ENCODE data around the gene ITPRID1.

ITPRID1 gene

GRCh38 chr7:31595390-31595789 lies 81.5 kb downstream of the ITPRID1 start:
- no peak overlapping the region for H3K4me3 ChIP-seq (ENCODE audit: low read length)
- DNase-seq (ENCODE audit: low read depth, low spot score) = no peak

- no peak overlapping the region for H3K4me3 ChIP-seq (ENCODE audit: low read length)
- no peak for DNase-seq (ENCODE audit: low read depth, low spot score)
Measured at GRCh38 chr7:31602041-31602625, 88.2 kb downstream of the ITPRID1 start.

- DNase-seq (ENCODE audit: low read depth, low spot score) = no peak
- no peak overlapping the region for H3K4me3 ChIP-seq (ENCODE audit: low read length)
Measured at GRCh38 chr7:31603046-31603445, 89.2 kb downstream of the ITPRID1 start.

- no peak for DNase-seq (ENCODE audit: low read depth, low spot score)
- H3K4me3 ChIP-seq (ENCODE audit: low read length) = no peak overlapping the region
Measured at GRCh38 chr7:31613604-31614003, 99.7 kb downstream of the ITPRID1 start.

GRCh38 chr7:31633467-31633866 lies 119.6 kb downstream of the ITPRID1 start:
- no peak for DNase-seq (ENCODE audit: low read depth, low spot score)
- H3K4me3 ChIP-seq (ENCODE audit: low read length) = no peak overlapping the region

GRCh38 chr7:31633894-31634494 lies 120.1 kb downstream of the ITPRID1 start:
- no peak overlapping the region for H3K4me3 ChIP-seq (ENCODE audit: low read length)
- DNase-seq (ENCODE audit: low read depth, low spot score) = peak; percentile 23

- no peak for DNase-seq (ENCODE audit: low read depth, low spot score)
- H3K4me3 ChIP-seq (ENCODE audit: low read length) = no peak overlapping the region
Measured at GRCh38 chr7:31640381-31640780, 126.5 kb downstream of the ITPRID1 start.

GRCh38 chr7:31642681-31643115 lies 128.8 kb downstream of the ITPRID1 start:
- no peak for DNase-seq (ENCODE audit: low read depth, low spot score)
- no peak overlapping the region for H3K4me3 ChIP-seq (ENCODE audit: low read length)

- DNase-seq (ENCODE audit: low read depth, low spot score) = no peak
- no peak overlapping the region for H3K4me3 ChIP-seq (ENCODE audit: low read length)
Measured at GRCh38 chr7:31646942-31647341, 133.1 kb downstream of the ITPRID1 start.

- DNase-seq (ENCODE audit: low read depth, low spot score) = no peak
- no peak overlapping the region for H3K4me3 ChIP-seq (ENCODE audit: low read length)
Measured at GRCh38 chr7:31647511-31647910, 133.6 kb downstream of the ITPRID1 start.

GRCh38 chr7:31648288-31648687 lies 134.4 kb downstream of the ITPRID1 start:
- no peak overlapping the region for H3K4me3 ChIP-seq (ENCODE audit: low read length)
- no peak for DNase-seq (ENCODE audit: low read depth, low spot score)

- DNase-seq (ENCODE audit: low read depth, low spot score) = no peak
- H3K4me3 ChIP-seq (ENCODE audit: low read length) = no peak overlapping the region
Measured at GRCh38 chr7:31648880-31649279, 135.0 kb downstream of the ITPRID1 start.

GRCh38 chr7:31651234-31652062 lies 137.6 kb downstream of the ITPRID1 start:
- H3K4me3 ChIP-seq (ENCODE audit: low read length) = no peak overlapping the region
- DNase-seq (ENCODE audit: low read depth, low spot score) = no peak

GRCh38 chr7:31652063-31652326 lies 138.1 kb downstream of the ITPRID1 start:
- H3K4me3 ChIP-seq (ENCODE audit: low read length) = no peak overlapping the region
- DNase-seq (ENCODE audit: low read depth, low spot score) = no peak

GRCh38 chr7:31663072-31663471 lies 149.2 kb downstream of the ITPRID1 start:
- no peak overlapping the region for H3K4me3 ChIP-seq (ENCODE audit: low read length)
- DNase-seq (ENCODE audit: low read depth, low spot score) = no peak

- DNase-seq (ENCODE audit: low read depth, low spot score) = no peak
- no peak overlapping the region for H3K4me3 ChIP-seq (ENCODE audit: low read length)
Measured at GRCh38 chr7:31664890-31665289, 151.0 kb downstream of the ITPRID1 start.

- no peak for DNase-seq (ENCODE audit: low read depth, low spot score)
- no peak overlapping the region for H3K4me3 ChIP-seq (ENCODE audit: low read length)
Measured at GRCh38 chr7:31665546-31665945, 151.7 kb downstream of the ITPRID1 start.

GRCh38 chr7:31669461-31669860 lies 155.6 kb downstream of the ITPRID1 start:
- no peak for DNase-seq (ENCODE audit: low read depth, low spot score)

GRCh38 chr7:31679574-31680305 lies 165.8 kb downstream of the ITPRID1 start:
- no peak overlapping the region for H3K4me3 ChIP-seq (ENCODE audit: low read length)
- DNase-seq (ENCODE audit: low read depth, low spot score) = no peak

More at GRCh38 chr7:31669461-31669860, 155.6 kb downstream of the ITPRID1 start:
- no peak overlapping the region for H3K4me3 ChIP-seq (ENCODE audit: low read length)

Measured in Jurkat, Clone E6-1 (cell line).